IMR-90 (cell line): Measurements from ENCODE around the gene FBXL7. TPM values are rescaled to one million over a fixed set of nuclear protein-coding genes. Genes with fewer than 3 reads are reported as not detected.

Source experiments
- ATAC-seq: fragments of 200-7000 bp; cut with Tn5 transposase; 2 replicates; pipeline ENCODE4 v1.9.1; 2020; ENCODE audit warnings: low read depth, mild to moderate bottlenecking, moderate library complexity
- BruUV-seq: library from RNA; stranded (reverse); fragments of 400-500 nt; replicated peaks from 2 replicates; lab custom pipeline; 2021; lab: Mats Ljungman, UMichigan
- CTCF ChIA-PET: fragments of 300-600 bp; formaldehyde crosslinking; extraction: SDS; loops from one replicate; lab custom pipeline; 2021; ENCODE audit warnings: antibody characterized with exemption; lab: Yijun Ruan, JAX
- POLR2A ChIA-PET: fragments of 300-600 bp; sonication (Branson Sonifier 250); formaldehyde crosslinking; loops from one replicate; lab custom pipeline; 2022; ENCODE audit warnings: antibody characterized with exemption; ENCODE audit not compliant: unreplicated experiment; lab: Charles Lee
- DNase-seq: peaks from one replicate; pipeline ENCODE4 v3.0.0; 2013
- H2AFZ ChIP-seq: replicated peaks from 2 replicates; pipeline ENCODE3; 2013; ENCODE audit warnings: low read length, mild to moderate bottlenecking; ENCODE audit not compliant: poor library complexity
- H2AK5ac ChIP-seq: 2 replicates; pipeline ENCODE4 v1.6.1; 2013; ENCODE audit warnings: low read depth, low read length, inconsistent platforms
- H2AK9ac ChIP-seq: replicated peaks from 2 replicates; pipeline ENCODE3; 2013; ENCODE audit warnings: mild to moderate bottlenecking, low read depth, low read length, moderate library complexity; ENCODE audit not compliant: poor library complexity
- H2BK120ac ChIP-seq: 2 replicates; pipeline ENCODE4 v1.6.1; 2013; ENCODE audit warnings: low read depth, low read length, inconsistent platforms
- H2BK15ac ChIP-seq: 3 replicates; pipeline ENCODE4 v1.6.1; 2013; ENCODE audit warnings: low read depth, low read length, inconsistent platforms
- H2BK20ac ChIP-seq: 2 replicates; pipeline ENCODE4 v1.6.1; 2013; ENCODE audit warnings: low read depth, mild to moderate bottlenecking, inconsistent platforms, low read length, moderate library complexity
- H2BK5ac ChIP-seq: 2 replicates; pipeline ENCODE4 v1.6.1; 2013; ENCODE audit warnings: mild to moderate bottlenecking, low read depth, low read length, inconsistent platforms; ENCODE audit not compliant: poor library complexity, severe bottlenecking
- H3K14ac ChIP-seq: replicated peaks from 2 replicates; pipeline ENCODE4 v1.6.1; 2013; ENCODE audit warnings: low read depth, low read length, inconsistent platforms
- H3K18ac ChIP-seq: 2 replicates; pipeline ENCODE4 v1.6.1; 2013; ENCODE audit warnings: low read depth, low read length, control low read depth
- H3K23ac ChIP-seq: 2 replicates; pipeline ENCODE4 v1.6.1; 2013; ENCODE audit warnings: low read depth, low read length, inconsistent platforms
- H3K27ac ChIP-seq: 2 replicates; pipeline ENCODE4 v1.5.1; 2013; ENCODE audit warnings: mild to moderate bottlenecking, control low read depth, low read length; ENCODE audit not compliant: insufficient read depth
- H3K27me3 ChIP-seq: 2 replicates; pipeline ENCODE4 v1.6.1; 2013; ENCODE audit warnings: low read length; ENCODE audit not compliant: control insufficient read depth, insufficient read depth
- H3K36me3 ChIP-seq: 2 replicates; pipeline ENCODE4 v1.6.1; 2013; ENCODE audit warnings: low read length, mixed read lengths; ENCODE audit not compliant: control insufficient read depth, insufficient read depth
- H3K4ac ChIP-seq: 2 replicates; pipeline ENCODE4 v1.6.1; 2013; ENCODE audit warnings: low read depth, low read length, inconsistent platforms
- H3K4me1 ChIP-seq: 2 replicates; pipeline ENCODE4 v1.6.1; 2013; ENCODE audit warnings: low read length, mixed read lengths; ENCODE audit not compliant: control insufficient read depth, insufficient read depth
- H3K4me2 ChIP-seq: 2 replicates; pipeline ENCODE4 v1.6.1; 2013; ENCODE audit warnings: low read depth, mild to moderate bottlenecking, control low read depth, low read length, moderate library complexity
- H3K4me3 ChIP-seq: 2 replicates; pipeline ENCODE4 v1.5.1; 2013; ENCODE audit warnings: low read depth, mild to moderate bottlenecking, control low read depth, low read length, moderate library complexity; ENCODE audit not compliant: insufficient read depth
- H3K56ac ChIP-seq: 2 replicates; pipeline ENCODE4 v1.6.1; 2013; ENCODE audit warnings: low read length, inconsistent platforms; ENCODE audit not compliant: insufficient read depth; ENCODE audit errors: extremely low read depth
- H3K79me1 ChIP-seq, 2 experiments: 2 replicates each; pipeline ENCODE4 v1.6.1; 2013; ENCODE audit warnings: low read length in 2 of 2, inconsistent platforms in 1 of 2, low read depth in 1 of 2
- H3K9ac ChIP-seq: 2 replicates; pipeline ENCODE4 v1.6.1; 2013; ENCODE audit warnings: low read depth, low read length, control low read depth
- H3K9me1 ChIP-seq: 2 replicates; pipeline ENCODE4 v1.6.1; 2013; ENCODE audit warnings: low read length, inconsistent platforms; ENCODE audit not compliant: insufficient read depth
- H3K9me3 ChIP-seq: 2 replicates; pipeline ENCODE4 v1.6.1; 2013; ENCODE audit warnings: low read length; ENCODE audit not compliant: control insufficient read depth, insufficient read depth
- H4K20me1 ChIP-seq: 2 replicates; pipeline ENCODE4 v1.6.1; 2013; ENCODE audit warnings: low read length, inconsistent platforms; ENCODE audit not compliant: insufficient read depth
- H4K5ac ChIP-seq: 2 replicates; pipeline ENCODE4 v1.6.1; 2013; ENCODE audit warnings: mild to moderate bottlenecking, low read depth, low read length, control low read depth
- H4K8ac ChIP-seq, 2 experiments: 2 replicates each; pipeline ENCODE4 v1.6.1; 2013; ENCODE audit warnings: low read depth in 2 of 2, low read length in 2 of 2, control low read depth in 1 of 2, inconsistent platforms in 1 of 2
- H4K91ac ChIP-seq: 2 replicates; pipeline ENCODE4 v1.6.1; 2013; ENCODE audit warnings: low read depth, low read length, inconsistent platforms; ENCODE audit not compliant: insufficient read depth
- CEBPB ChIP-seq: IDR thresholded peaks from 2 replicates; pipeline ENCODE4 v1.6.1; 2012; ENCODE audit warnings: low read depth, low read length, improper control_type of control experiment
- CHD1 ChIP-seq: IDR thresholded peaks from 2 replicates; pipeline ENCODE4 v1.6.1; 2012; ENCODE audit warnings: low read depth, low read length, improper control_type of control experiment
- ELK1 ChIP-seq: fragments of 150-350 bp; IDR thresholded peaks from 2 replicates; pipeline ENCODE4 v1.6.1; 2016; ENCODE audit warnings: low read depth, mild to moderate bottlenecking, low read length, moderate library complexity, borderline replicate concordance
- MAZ ChIP-seq: IDR thresholded peaks from 2 replicates; pipeline ENCODE4 v1.6.1; 2012; ENCODE audit warnings: low read depth, mild to moderate bottlenecking, low read length, improper control_type of control experiment, moderate library complexity, borderline replicate concordance
- MXI1 ChIP-seq: IDR thresholded peaks from 2 replicates; pipeline ENCODE4 v1.6.1; 2012; ENCODE audit warnings: low read depth, mild to moderate bottlenecking, low read length, moderate library complexity, borderline replicate concordance
- NFE2L2 ChIP-seq: fragments of 150-350 bp; IDR thresholded peaks from 2 replicates; pipeline ENCODE4 v1.6.1; 2016; ENCODE audit warnings: low read depth, mild to moderate bottlenecking, low read length
- USF2 ChIP-seq: fragments of 150-350 bp; IDR thresholded peaks from 2 replicates; pipeline ENCODE4 v1.6.1; 2017; ENCODE audit warnings: mild to moderate bottlenecking, antibody characterized with exemption, low read length, low read depth
- WGBS, 2 experiments: methylation state at CpG; one replicate each; pipeline versions ENCODE4 v1.1.5 to v1.1.7; 2013; ENCODE audit warnings: missing lambda C conversion rate in 2 of 2; ENCODE audit not compliant: insufficient read length in 1 of 2; ENCODE audit errors: extremely low coverage in 2 of 2; 5-methylcytosine and 5-hydroxymethylcytosine counted together
- dilution Hi-C: fragments of 300-500 bp; cut with HindIII; formaldehyde crosslinking; loops from one replicate; pipeline ENCODE4 v1.14.3; 2018; ENCODE audit warnings: low sequenced_read_pairs; ENCODE audit not compliant: unreplicated experiment
- in situ Hi-C: fragments of 300-500 bp; cut with MboI; formaldehyde crosslinking; loops from 3 replicates; pipeline ENCODE4 v1.14.3; 2019; ENCODE audit warnings: low sequenced_read_pairs, inconsistent platforms, mixed read lengths
- intact Hi-C: fragments of 100-400 bp; cut with micrococcal nuclease; formaldehyde crosslinking; loops from 2 replicates; pipeline ENCODE4 v1.10.0; 2022
- polyA plus RNA-seq, 3 experiments: library from polyadenylated mRNA; depleted of rRNA; stranded (reverse); fragments of >200 nt; gene quantifications; 2 replicates each; pipeline ENCODE4 v1.2.3, GENCODE V29; 2012; ENCODE audit warnings: low replicate concordance in 1 of 3
- total RNA-seq: library from RNA; depleted of rRNA; stranded (reverse); fragments of >200 nt; gene quantifications from 2 replicates; pipeline ENCODE4 v1.2.3, GENCODE V29; 2012

The FBXL7 gene
- total and polyA plus RNA-seq, 2 of the 4 experiments (the other 2 are of a cell fraction) = 4.1 to 10.2 TPM

GRCh38 chr5:15774632-15775031 is 274.7 kb downstream of the FBXL7 start:
- in situ Hi-C loops (no loop called here), dilution Hi-C loops (no loop called here), intact Hi-C loops (no loop called here)
- Histone ChIP-seq H3K23ac (no peak overlapping the region), H3K18ac (no peak overlapping the region), H3K4me1 (no peaks in the 10 kb centered on the region), H3K79me1 (peaks cover 6 to 10% of the 10 kb centered on the region in 2 experiments), H3K27ac (no peak overlapping the region), H4K8ac (no peak overlapping the region), H2BK20ac (no peak overlapping the region), H4K91ac (no peak overlapping the region), H3K9me3 (no peaks in the 10 kb centered on the region), H3K36me3 (no peaks in the 10 kb centered on the region), H3K4me2 (no peak overlapping the region), H3K4me3 (no peak overlapping the region), H3K9ac (no peak overlapping the region), H3K27me3 (no peaks in the 10 kb centered on the region), H3K56ac (no peak overlapping the region), H2AFZ (no peak overlapping the region), H3K4ac (no peak overlapping the region), H3K9me1 (no peaks in the 10 kb centered on the region), H3K14ac (no peak overlapping the region), H2AK9ac (no peak overlapping the region), H4K5ac (no peak overlapping the region), H2BK5ac (no peak overlapping the region), H4K20me1 (peaks cover 3% of the 10 kb centered on the region; the same call in 1 of the 2 replicates), H2BK15ac (no peak overlapping the region), H2BK120ac (no peak overlapping the region), H2AK5ac (no peak overlapping the region)
- ATAC-seq = no peak
- TF ChIP-seq CEBPB (no peak), USF2 (no peak), MAZ (no peak), CHD1 (no peak), NFE2L2 (no peak), ELK1 (no peak), MXI1 (no peak)
- BruUV-seq = no TSS peak
- no CpG with 5 or more reads among the region's 2 CpGs for WGBS, 2 experiments
- POLR2A ChIA-PET = no interaction called here
- DNase-seq = no peak
- CTCF ChIA-PET = no interaction called here
